RPMI8226 (cell line): ENCODE measurements around the gene STX1B.
A peak's percentile ranks its signal among the peaks of the same experiment; 100 is the strongest.
"Not testable (repeated sequence)": the region's sequence is repeated elsewhere in the genome, so short reads cannot be mapped to it uniquely, and the experiment has no call there.

Experiments used
- DNase-seq: peaks from one replicate; pipeline ENCODE4 v3.0.0-alpha.2; 2015

Gene STX1B

GRCh38 chr16:31010585-31011325, at the start of gene STX1B:
Gene STX1B (minus strand): TSS chr16:31010638. CDS start chr16:31010396, 242 bp downstream.
- no peak for DNase-seq

DNA sequence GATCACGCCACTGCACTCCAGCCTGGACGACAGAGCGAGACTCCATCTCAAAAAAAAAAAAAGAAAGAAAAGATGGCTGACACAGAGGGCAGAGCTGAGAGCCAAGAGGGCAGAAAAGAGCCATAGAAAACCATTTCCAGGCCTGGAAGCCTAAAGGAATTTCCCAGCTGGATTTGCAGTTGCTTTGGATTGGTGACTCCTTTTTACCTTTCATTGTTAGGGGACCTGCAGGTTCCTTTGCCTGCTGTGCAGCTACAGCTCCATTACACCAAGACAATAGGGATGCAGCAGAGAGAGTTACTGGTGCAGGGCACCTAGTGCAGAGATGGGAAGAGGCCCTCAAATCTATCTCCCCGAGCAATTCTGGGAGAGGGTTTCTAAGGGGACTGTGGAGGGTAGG, 45.2 kb upstream of the STX1B start:
- DNase-seq: no peak

- no peak for DNase-seq
Observed at GRCh38 chr16:31052114-31052513, 41.7 kb upstream of the STX1B start.

DNA sequence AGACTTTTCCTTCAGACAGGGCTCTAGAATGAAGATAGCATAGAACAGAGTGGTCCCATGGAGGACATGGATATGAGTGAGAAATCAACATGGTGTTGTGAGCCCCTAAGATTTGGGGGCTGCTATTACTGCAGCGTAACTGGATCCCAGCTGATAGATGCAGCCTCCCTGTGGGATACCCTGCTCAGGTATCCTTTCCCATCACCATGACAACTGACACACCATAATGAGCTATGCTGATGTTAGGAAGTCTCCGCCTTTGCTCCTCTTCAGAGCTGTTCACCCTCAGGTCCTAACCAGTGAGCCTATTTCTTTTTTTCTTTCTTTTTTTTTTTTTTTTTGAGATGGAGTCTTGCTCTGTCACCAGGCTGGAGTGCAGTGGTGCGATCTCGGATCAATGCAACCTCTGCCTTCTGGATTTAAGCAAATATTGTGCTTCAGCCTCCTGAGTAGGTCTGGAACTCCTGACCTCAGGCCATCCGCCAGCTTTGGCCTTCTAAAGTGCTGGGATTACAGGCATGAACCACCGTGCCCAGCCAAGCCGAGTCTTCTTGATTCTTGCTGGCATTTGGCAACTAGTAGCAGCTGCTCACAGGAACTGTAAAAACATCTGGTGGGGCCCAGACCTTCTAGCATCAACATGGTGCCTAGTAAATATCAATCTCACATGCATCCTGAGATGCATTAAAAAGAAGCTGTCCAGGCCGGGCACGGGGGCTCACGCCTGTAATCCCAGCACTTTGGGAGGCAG, 40.0 kb upstream of the STX1B start:
- DNase-seq: no peak

DNA sequence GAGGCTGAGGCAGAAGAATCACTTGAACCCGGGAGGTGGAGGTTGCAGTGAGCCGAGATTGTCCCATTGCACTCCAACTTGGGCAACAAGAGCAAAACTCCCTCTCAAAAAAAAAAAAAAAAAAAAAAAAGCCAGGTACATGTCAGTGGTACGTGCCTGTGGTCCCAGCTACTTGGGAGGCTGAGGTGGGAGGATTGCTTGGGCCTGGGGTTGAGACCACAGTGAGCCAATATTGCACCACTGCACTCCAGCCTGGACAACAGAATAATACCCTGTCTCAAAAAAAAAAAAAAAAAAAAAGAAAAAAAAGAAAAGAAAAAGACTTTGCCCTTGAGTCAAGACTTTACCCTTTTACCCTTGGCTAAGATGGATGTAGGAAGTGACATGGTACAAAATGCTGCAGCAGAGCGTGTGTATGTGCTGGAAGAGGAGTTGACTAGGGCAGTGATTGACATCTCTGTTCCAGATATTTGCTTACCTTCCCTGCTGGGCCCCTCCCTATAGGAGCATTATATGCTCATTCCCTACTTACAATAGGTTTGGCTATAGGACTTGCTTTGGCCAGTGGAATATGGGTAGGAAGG, 33.6 kb upstream of the STX1B start:
- no peak for DNase-seq

- DNase-seq: no peak
Observed at GRCh38 chr16:31043352-31043751, 32.9 kb upstream of the STX1B start.

- no peak for DNase-seq
Observed at GRCh38 chr16:31042866-31043265, 32.4 kb upstream of the STX1B start.

DNA sequence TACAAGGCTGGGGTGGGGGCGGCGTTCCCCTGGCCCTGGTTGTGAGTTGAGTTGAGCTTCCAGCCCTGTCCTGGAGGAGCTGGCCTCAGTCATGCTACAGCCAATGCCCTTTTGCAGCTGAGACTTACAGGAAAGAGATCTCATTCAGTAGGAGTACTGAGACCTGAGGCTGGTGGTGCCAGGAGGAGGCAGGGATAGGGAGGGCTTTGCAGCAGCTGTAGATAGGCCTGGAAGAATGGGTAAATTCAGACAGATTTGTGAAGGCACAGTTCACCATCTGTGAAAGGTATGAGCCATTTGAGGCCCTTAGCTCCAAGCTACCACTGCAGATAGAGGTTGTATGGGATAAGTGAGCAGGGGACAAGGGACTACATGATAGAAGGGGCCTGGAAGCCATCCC, 28.6 kb upstream of the STX1B start:
- DNase-seq: no peak

DNA sequence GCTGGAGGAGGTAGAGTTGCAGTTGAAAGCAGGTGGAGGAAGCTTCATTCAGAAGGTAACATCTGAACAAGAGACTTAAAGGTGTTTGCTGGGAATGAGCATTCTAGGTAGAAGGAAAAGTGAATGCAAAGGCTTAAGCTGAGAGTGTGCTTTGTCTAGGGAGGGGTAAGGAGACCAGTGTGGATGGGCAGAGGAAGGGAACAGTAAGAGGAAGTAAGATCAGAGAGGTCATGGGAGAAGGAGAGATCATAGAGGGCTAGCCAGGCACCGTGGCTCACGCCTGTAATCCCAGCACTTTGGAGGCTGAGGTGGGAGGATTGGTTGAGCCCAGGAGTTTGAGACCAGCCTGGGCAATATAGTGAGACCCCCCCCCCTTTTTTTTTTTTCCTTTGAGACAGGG, 26.3 kb upstream of the STX1B start:
- no peak for DNase-seq

GRCh38 chr16:31033709-31034492, 23.5 kb upstream of the STX1B start:
- peak; percentile 92 for DNase-seq

GRCh38 chr16:31032736-31033708, 22.6 kb upstream of the STX1B start, which contains the start of gene STX4:
Gene STX4 (plus strand): TSS chr16:31033558. CDS start chr16:31033806, 248 bp downstream.
- DNase-seq: peak; percentile 98

- no peak for DNase-seq
Observed at GRCh38 chr16:31031276-31031675, 20.8 kb upstream of the STX1B start.

- DNase-seq: no peak
Observed at GRCh38 chr16:31029272-31029671, 18.8 kb upstream of the STX1B start.

DNA sequence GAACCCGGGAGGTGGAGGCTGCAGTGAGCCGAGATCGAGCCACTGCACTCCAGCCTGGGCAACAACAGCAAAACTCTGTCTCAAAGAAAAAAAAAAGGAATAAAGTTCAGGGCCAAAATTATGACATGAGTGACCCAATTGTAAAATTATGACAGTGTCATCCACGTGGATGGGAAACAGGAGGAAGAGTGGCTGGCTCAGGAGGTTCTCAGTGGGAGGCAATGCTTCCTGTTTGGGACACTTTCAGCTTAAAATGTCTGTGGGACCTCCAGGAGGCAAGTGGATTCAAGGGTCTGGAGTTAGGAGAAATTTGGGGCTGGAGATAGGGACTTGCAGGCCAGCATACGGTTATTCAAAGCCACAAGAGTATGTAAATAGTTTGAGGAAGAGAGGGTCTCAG, 14.9 kb upstream of the STX1B start:
- no peak for DNase-seq

DNA sequence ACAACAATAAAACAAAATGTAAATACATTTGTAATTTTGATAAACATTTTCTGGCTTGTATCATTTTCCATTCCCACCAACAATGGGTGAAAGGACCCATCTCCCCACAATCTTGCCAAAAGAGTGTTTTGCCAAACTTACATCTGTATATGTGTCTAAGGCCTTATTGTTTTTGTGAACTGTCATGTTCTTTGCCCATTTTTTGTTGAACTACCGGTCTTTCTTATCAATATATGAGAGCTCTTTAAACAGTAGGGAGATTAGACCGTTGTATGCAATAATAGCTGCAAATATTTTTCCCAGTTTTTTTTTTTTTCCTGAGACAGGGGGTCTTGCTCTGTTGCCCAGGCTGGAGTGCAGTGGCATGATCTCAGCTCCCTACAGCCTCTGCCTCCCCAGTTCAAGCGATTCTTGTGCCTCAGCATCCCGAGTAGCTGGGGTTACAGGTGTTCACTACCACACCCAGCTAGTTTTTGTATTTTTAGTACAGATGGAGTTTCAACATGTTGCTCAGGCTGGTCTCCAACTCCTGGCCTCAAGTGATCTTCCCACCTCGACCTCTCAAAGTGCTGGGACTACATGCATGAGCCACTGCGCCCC, 13.3 kb upstream of the STX1B start:
- DNase-seq: no peak

DNA sequence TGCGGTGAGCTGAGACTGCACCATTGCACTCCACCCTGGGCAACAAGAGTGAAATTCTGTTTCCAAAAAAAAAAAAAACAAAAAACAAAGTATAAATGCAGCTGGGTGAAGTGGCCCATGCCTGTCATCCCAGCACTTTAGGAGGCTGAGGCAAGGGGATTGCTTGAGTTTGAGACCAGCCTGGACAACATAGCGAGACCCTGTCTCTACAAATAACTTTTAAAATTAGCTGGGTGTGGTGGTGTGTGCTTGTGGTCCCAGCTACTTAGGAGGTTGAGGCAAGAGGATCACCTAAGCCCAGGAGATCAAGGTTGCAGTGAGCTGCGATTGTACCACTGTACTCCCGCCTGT, 12.8 kb upstream of the STX1B start:
- DNase-seq: no peak

- DNase-seq: no peak
Observed at GRCh38 chr16:31022544-31023251, 12.3 kb upstream of the STX1B start.

DNA sequence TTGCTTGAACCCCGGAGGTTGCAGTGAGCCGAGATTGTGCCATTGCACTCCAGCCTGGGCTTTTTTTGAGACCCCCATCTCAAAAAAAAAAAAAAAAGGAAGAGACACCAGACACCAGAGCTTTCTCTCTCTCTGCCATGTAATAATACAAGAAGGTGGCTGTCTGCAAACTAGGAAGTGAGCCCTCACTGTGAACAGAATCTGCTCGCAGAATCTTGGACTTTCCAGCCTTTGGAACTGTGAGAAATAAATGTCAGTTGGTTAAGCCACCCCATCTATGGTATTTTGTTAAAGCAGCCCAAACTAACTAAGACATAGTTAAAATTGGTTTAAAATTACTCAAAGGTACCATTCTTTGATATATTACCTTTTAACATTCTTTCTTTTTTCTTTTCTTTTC, 10.1 kb upstream of the STX1B start:
- DNase-seq: no peak

GRCh38 chr16:31017756-31018155, 7.3 kb upstream of the STX1B start:
- DNase-seq: not testable (repeated sequence)

DNA sequence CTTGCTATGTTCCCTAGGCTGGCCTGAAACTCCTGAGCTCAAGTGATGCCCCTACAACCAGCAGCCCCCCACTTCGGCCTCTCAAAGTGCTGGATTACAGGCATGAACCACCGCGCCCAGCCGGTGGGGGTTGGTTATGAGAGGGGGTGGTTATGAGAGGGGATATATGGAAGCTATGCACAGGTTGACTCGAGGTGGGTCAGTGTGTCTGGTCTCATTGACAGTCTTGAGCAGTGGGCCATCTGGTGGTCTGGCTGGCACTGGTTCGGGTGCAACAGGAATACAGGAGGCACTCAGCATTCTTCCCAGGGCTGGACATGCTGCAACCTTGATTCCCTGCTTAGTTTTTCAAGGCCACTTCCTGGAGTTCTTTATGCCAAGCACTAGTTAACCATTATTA, 5.6 kb upstream of the STX1B start:
- no peak for DNase-seq

DNA sequence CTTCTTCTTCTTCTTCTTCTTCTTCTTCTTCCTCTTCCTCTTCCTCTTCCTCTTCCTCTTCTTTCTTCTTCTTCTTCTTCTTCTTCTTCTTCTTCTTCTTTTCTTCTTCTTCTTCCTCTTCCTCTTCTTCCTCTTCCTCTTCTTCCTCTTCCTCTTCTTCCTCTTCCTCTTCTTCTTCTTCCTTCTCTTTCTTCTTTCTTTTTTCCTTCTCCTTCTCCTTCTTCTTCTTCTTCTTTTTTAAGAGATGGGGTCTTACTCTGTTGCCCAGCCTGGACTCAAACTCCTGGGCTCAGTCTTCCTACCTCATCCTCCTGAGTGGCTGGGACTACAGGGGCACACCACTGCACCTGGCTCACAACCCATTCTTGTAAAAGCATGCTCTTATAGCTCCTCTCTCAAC, 2.9 kb upstream of the STX1B start:
- DNase-seq: not testable (repeated sequence)
